IPS-11a (cell line): ENCODE measurements around the gene NUCKS1.

Experiments used
- H3K4me3 ChIP-seq: one replicate; pipeline ENCODE4 v1.5.1; 2013; ENCODE audit warnings: low read depth, low read length, control low read depth

Gene NUCKS1

GRCh38 chr1:205701891-205702290, 48.1 kb downstream of the NUCKS1 start:
- H3K4me3 ChIP-seq = no peak overlapping the region

- H3K4me3 ChIP-seq = no peak overlapping the region
Measured at GRCh38 chr1:205701420-205701819, 48.6 kb downstream of the NUCKS1 start.

- H3K4me3 ChIP-seq = no peak overlapping the region
Measured at GRCh38 chr1:205700865-205701401, 49.0 kb downstream of the NUCKS1 start.

GRCh38 chr1:205699416-205699815, 50.6 kb downstream of the NUCKS1 start:
- H3K4me3 ChIP-seq = no peak overlapping the region

- H3K4me3 ChIP-seq = no peak overlapping the region
Measured at GRCh38 chr1:205698921-205699320, 51.1 kb downstream of the NUCKS1 start.

- no peak overlapping the region for H3K4me3 ChIP-seq
Measured at GRCh38 chr1:205693421-205693991, 56.5 kb downstream of the NUCKS1 start.

GRCh38 chr1:205692423-205692822, 57.6 kb downstream of the NUCKS1 start:
- H3K4me3 ChIP-seq = no peak overlapping the region

GRCh38 chr1:205690122-205690756, 59.7 kb downstream of the NUCKS1 start:
- H3K4me3 ChIP-seq = no peak overlapping the region

- no peak overlapping the region for H3K4me3 ChIP-seq
Measured at GRCh38 chr1:205689479-205689878, 60.5 kb downstream of the NUCKS1 start.

GRCh38 chr1:205688171-205689080, 61.6 kb downstream of the NUCKS1 start:
- no peak overlapping the region for H3K4me3 ChIP-seq

- H3K4me3 ChIP-seq = no peak overlapping the region
Measured at GRCh38 chr1:205687242-205687641, 62.7 kb downstream of the NUCKS1 start.

- H3K4me3 ChIP-seq = no peak overlapping the region
Measured at GRCh38 chr1:205681364-205681763, 68.6 kb downstream of the NUCKS1 start.

GRCh38 chr1:205680073-205680851, 69.7 kb downstream of the NUCKS1 start, which contains the start of gene SLC45A3:
Gene SLC45A3, minus strand, starts transcription at chr1:205680509. Its CDS starts 15,853 bp downstream, at chr1:205664656.
- H3K4me3 ChIP-seq = peak within 1 kb of the TSS; percentile 78

GRCh38 chr1:205678286-205679111, 71.5 kb downstream of the NUCKS1 start:
- no peak overlapping the region for H3K4me3 ChIP-seq

- H3K4me3 ChIP-seq = no peak overlapping the region
Measured at GRCh38 chr1:205677167-205677566, 72.8 kb downstream of the NUCKS1 start.

- H3K4me3 ChIP-seq = no peak overlapping the region
Measured at GRCh38 chr1:205676597-205676996, 73.4 kb downstream of the NUCKS1 start.

GRCh38 chr1:205676002-205676401, 74.0 kb downstream of the NUCKS1 start:
- H3K4me3 ChIP-seq = no peak overlapping the region

- H3K4me3 ChIP-seq = no peak overlapping the region
Measured at GRCh38 chr1:205675247-205675646, 74.7 kb downstream of the NUCKS1 start.

GRCh38 chr1:205672970-205673369, 77.0 kb downstream of the NUCKS1 start:
- H3K4me3 ChIP-seq = no peak overlapping the region

GRCh38 chr1:205672395-205672889, 77.5 kb downstream of the NUCKS1 start:
- H3K4me3 ChIP-seq = no peak overlapping the region
